ENCODE results near the gene C10orf67.

C10orf67 gene

DNA sequence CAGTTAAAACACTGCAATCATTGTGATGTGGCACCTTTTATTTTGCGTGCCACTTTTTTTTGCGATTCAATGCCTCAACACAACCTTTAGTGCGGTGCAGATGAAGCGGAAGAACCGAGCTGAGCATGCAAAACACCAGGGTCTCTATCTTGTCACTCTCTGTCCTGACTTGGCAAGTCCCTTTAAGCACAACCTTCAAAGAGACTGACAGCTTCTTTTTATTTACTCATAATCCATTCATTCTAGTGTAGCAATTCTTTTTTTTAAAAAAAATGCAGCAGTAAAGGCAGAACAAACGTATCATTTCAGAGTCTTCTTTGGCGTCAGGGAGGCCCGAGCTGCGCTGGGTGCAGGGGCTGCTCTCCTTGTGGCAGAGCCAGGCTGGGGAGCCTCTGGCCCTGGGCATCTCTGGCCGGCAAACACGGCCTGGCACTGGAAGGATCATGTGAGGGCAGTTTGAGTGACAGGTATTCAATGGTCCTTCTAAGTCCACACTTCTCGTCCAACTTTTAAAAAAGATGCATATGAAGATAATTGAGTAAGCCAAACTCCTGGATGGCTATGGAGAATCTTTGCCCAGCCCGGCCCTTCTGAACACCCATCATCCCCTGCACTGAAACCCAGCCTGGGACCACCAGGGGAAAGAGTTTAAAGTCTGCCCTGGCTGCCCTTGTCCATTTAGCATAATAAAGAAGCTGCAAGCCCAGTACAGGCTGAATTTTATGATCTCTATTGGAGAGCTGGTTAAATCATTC, 148.6 kb downstream of the C10orf67 start:
- DNase-seq (ENCODE audit: low read depth), result no peak

DNA sequence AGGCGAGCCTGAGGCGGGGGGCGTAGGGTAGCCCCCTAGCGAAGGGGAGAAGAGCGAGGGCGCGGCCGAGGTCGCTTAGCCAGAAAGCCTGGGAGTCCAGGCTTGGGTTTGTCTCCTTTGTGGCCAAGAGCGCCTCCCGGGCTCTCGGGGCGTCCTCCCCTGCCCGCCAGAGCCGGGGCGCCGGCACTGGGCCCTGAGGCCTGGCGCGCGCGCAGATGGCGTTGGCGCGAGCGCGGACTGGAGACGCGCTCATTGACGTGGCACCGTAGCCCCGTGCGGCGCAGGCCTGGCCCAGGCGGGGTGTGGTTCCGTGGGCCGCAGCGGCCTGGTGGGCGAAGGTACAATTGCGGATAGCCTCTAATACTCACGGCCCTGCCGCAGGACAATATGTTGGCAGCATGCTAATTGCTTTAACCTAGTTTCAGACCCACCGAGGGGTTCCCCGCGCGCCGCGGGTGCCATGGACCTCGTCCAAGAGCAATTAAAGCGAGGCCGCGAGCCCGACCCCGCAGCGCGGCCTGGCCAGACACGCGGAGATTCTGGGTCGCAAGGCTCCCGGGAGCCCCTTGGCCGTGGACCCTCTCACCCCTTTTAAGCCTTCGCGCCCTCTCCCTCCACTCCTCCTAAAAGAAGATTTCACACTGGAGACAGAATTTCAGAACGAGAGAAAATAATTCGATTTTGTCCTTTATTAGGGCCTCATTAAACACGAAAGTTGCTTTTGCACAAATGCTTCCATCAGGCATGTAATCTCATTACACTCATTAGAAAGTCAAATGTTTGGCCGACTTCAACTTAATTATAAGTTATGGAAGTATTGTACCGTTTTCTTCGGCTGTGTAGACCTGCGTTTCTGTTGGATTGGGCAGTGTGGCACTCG, 149.4 kb downstream of the C10orf67 start:
- no peak for DNase-seq (ENCODE audit: low read depth)

GRCh38 chr10:23194471-23194965, 150.1 kb downstream of the C10orf67 start:
- DNase-seq (ENCODE audit: low read depth), result no peak

DNA sequence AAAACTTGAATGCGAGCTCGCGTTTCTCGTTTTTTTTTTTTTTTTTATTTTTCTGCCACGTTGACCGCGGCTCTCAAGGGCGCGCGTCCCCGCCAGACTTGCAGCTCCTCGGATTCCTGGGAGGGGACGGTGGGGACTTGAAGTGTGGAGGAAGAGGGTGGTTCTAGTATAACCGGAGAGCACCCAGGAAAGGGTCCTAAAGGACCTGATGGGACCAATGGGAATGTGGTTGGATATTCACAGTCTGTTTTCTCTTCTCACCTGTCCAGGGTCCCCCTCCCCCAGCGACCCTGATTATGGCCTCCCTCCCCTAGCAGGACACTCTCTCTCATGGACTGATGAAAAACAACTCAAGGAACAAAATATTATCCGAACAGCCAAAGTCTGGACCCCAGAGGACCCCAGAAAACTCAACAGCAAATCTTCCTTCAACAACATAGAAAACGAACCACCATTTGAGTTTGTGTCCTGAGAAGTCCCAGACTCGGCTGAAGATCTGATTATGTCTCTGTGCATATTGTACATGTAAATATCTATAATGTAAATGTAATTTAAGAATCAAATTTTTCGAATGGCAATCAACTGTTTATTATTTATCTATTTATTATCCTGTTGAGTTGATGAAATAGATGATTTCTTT, 151.0 kb downstream of the C10orf67 start:
- DNase-seq (ENCODE audit: low read depth), result no peak

DNA sequence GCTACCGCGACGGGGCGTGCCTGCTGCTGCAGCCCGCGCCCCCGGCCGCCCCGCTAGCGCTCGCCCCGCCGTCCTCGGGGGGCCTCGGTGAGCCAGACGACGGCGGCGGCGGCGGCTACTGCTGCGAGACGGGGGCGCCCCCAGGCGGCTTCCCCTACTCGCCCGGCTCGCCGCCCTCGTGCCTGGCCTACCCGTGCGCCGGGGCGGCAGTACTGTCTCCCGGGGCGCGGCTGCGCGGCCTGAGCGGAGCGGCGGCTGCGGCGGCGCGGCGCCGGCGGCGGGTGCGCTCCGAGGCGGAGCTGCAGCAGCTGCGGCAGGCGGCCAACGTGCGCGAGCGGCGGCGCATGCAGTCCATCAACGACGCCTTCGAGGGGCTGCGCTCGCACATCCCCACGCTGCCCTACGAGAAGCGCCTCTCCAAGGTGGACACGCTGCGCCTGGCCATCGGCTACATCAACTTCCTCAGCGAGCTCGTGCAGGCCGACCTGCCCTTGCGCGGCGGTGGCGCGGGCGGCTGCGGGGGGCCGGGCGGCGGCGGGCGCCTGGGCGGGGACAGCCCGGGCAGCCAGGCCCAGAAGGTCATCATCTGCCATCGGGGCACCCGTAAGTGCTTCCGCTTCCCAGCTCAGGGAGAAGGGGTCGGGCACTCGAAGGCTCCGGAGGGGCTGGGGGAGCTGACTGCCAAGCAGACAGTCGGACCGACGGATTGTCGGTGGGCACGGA, 151.7 kb downstream of the C10orf67 start:
- DNase-seq (ENCODE audit: low read depth), result no peak

GRCh38 chr10:23191764-23192711, 152.6 kb downstream of the C10orf67 start, which contains the start of gene PTF1A:
PTF1A (plus strand) TSS chr10:23192312; CDS start chr10:23192531, 219 bp downstream.
- DNase-seq (ENCODE audit: low read depth), result no peak

- DNase-seq (ENCODE audit: low read depth), result no peak
Observed at GRCh38 chr10:23190872-23191763, 153.5 kb downstream of the C10orf67 start.

- no peak for DNase-seq (ENCODE audit: low read depth)
Observed at GRCh38 chr10:23189024-23189423, 155.6 kb downstream of the C10orf67 start.

GRCh38 chr10:23187155-23187554, 157.4 kb downstream of the C10orf67 start:
- no peak for DNase-seq (ENCODE audit: low read depth)

DNA sequence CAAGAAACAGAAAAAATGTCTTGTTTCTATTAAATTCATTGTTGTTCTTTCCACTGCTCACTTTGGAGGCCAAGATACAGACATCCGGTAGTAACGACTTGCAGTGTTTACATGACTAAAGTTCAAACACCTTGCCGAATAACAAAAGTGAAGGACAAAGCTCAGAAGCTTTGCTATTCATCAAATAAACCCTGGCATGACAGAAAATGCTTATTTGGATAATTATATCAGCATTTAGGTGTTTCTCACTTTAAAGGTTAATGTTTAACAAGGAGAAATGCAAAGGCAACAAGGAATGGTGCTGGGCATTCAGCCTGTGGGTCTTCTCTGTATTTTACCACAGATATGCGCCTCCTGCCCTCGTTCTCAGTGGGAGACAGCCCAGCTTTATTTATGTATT, 157.9 kb downstream of the C10orf67 start:
- DNase-seq (ENCODE audit: low read depth), result no peak

DNA sequence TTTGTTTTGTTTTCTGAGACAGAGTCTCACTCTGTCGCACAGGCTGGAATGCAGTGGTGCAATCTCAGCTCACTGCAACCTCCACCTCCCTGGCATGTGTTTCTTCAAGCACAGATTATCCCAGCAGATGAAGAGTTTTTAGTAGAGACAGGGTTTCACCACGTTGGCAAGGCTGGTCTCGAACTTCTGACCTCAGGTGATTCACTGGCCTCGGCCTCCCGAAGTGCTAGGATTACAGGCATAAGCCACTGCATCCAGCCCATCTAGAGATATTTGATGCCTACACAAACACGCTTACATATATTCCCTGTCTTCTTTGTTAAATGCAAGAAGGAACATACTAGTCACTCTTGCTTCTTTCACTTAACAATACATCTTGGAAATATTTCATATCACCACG, 158.4 kb downstream of the C10orf67 start:
- no peak for DNase-seq (ENCODE audit: low read depth)

DNA sequence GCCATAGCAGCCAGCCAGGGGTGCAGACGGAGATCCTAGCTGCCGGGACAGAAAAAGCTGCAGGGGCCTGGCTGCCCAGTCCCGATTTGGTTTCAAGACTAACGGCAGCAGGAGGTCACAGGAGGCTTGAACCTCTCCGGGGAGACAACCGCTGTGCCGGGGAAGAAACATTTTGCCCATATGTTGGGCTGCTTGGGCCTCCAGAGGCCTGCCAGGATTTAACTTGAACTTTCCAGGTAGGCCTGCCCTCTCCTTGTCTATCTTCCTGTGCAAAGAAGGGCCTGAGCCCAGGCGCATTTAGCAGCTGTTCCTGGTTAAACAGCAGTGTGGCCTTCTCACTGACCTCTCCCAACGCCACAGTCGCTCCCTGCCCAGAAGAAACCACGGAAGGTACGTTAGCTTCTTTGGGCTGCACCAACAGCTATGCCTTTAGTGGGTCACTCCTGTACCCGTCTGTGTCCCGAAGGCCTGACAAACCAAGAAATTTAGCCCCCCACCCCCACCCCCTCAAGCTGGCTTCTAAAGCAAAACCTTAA, 169.6 kb downstream of the C10orf67 start:
- no peak for DNase-seq (ENCODE audit: low read depth)

DNA sequence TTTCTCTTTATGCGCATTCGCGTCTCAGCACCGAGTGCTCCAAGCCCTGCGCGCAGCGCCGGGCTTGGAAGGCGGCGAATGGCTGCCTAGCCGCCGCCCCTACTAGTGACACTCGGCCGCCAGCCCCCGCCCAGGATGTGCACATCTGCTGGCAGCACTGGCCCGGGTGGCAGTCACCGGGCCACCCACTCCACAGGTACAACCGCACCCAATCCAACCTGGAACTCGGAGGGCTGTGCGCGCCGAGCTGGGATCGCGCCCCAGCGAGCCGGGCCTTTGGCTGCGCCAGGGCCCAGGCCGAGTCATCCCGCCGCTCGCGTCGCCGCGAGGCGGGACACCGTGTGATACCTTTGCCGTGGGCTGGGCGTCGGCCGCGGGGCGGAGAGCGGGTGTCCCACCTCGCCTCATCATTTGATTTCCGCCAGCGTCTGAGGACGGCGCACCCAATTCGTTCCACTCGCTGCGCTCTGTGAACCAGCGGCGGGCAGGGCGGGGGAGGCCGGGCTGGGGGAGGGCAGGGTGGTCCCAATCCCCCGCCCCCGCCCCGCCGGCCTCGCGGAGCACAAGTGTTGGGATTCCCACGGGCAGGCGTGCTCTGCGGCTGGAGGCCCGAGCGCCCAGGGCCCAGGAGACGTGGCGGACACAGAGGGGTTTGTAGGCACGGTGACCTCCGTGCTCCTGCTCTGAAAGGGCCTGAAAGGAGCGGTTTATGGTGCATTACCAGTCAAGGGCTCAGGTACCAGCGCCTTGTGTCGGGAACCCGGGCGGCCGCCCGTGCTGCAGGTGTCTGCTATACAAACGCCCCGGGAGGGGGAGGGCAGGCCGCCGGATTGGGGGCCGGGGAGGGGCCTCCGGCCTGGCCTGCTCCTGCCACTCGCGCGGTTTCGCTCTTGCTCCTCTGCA, 170.3 kb downstream of the C10orf67 start:
- DNase-seq (ENCODE audit: low read depth), result no peak

DNA sequence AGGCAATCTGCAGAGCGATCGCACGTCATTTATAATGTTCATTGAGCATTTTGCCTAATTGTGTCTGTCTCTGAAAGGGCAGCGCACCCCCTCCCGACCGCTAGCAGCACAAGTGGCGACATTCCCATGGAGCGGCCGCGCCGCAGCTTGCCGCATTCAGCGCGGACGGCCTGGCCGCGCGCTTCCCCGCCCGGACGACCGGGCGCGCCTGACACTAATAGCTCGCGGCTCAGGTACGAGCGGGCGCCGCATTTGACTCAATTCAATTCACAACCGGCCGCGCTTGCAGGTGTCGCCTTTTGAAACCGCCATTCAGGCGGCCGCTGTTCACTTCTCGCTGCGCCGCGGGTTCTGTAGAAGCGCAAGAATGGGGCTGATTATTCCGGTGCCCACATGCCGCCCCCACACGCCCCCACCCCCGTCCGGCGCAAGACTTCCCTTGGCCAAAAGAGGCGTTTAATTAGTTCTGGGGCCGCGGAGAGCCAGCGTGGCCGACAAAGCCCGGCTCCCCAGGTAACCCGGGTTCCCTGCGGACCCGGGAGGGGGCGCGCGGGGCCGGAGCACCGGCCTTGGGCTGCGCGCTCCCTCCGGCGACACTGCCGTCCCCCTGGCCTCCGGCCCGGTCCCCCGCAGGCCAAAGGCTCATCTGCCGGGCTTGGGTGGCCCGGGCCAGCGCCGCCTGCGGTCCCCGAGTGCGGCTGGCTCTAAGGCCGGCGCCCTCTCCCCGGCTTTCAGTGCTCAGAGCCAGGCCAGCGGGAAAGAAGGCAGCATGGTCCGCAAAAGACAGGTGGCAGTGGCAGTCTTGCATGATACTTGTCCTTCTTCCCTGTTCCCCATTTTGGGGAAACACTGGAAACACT, 171.2 kb downstream of the C10orf67 start:
- no peak for DNase-seq (ENCODE audit: low read depth)

DNA sequence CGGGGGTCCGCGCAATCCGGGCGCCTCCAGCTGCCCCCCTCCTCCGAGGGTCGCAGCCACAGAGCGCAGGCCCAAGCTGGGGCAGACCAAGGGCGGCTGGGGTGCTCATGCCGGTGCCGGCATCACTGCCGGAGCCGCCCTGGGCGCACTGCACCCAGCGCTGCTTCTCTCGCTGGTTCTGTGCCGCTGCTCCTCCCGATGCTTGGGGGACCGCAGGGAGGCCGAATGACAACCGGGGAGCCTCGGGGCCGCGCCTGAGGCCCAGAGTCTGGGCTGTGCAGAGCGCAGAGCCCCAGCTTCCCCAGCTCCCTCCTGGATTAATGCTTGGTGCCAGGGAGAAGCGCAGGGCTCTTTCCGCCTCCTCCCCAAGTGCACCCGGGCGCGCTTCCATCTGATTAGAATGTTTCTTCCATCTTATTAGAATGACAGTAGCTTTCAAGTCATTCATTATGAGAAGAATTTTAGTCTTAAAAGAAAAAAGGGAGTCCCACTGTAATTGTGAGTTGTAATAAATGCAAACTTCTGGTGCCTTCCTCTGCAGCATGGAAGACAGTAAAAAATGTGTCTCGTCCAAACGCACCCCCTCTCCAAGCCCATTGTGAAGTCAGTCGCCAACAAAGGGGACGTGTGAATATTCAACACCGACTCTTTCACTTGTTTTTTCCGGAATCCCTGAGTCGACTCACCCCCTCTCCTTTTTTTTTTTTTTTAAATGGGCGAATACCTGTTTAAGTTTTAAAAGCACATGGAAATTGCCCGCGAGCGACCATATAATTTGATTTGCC, 172.0 kb downstream of the C10orf67 start:
- DNase-seq (ENCODE audit: low read depth), result no peak

DNA sequence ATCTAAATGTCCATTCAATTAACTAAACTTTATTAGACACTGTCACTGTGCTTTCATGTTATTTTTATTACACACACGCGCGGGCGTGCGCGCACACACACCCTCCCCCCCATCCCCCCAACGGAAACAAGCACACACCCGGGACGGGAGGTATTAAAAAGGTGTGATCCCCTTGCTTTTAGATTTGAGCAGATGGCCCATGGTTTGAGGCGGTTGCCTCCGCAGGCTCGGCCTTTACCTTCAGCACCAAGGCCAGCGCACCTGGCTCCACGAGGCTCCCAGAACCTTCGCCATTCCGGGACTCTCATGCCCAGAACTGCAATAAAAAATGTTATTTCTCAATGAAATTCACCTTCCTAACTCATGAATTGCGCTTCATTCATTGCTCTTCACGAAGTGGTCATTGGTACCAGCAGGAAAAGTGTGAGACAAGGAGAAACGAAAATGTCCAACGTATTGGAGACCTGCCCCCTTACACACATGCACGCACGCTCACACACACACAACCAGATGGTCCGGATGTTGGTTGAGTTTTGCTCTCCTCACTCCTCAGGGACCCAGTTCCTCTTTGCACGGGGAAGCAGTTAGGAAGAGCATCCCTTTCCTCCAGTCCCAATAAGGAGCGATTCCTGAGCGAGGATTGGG, 173.2 kb downstream of the C10orf67 start:
- no peak for DNase-seq (ENCODE audit: low read depth)

All from CMK (cell line).